Measurements from ENCODE around the gene LTBP2.
"Not testable (repeated sequence)": the region's sequence is repeated elsewhere in the genome, so short reads cannot be mapped to it uniquely, and the experiment has no call there.

LTBP2 gene

GRCh38 chr14:74547331-74547927 lies 64.6 kb downstream of the LTBP2 start:
- no peak for DNase-seq

GRCh38 chr14:74546416-74546815 lies 65.6 kb downstream of the LTBP2 start:
- DNase-seq = no peak

- DNase-seq = no peak
These were observed 66.7 kb downstream of the LTBP2 start for GRCh38 chr14:74545386-74545785.

- DNase-seq = no peak
These were observed 68.1 kb downstream of the LTBP2 start for GRCh38 chr14:74543771-74544438.

- DNase-seq = no peak
These were observed 69.9 kb downstream of the LTBP2 start for GRCh38 chr14:74542056-74542685.

GRCh38 chr14:74541225-74541624 lies 70.8 kb downstream of the LTBP2 start:
- DNase-seq = no peak

- DNase-seq = no peak
These were observed 72.5 kb downstream of the LTBP2 start for GRCh38 chr14:74539503-74539902.

- no peak for DNase-seq
These were observed 73.3 kb downstream of the LTBP2 start for GRCh38 chr14:74538411-74539391.

GRCh38 chr14:74536336-74536735 lies 75.7 kb downstream of the LTBP2 start:
- DNase-seq = not testable (repeated sequence)

- no peak for DNase-seq
These were observed 76.2 kb downstream of the LTBP2 start for GRCh38 chr14:74535756-74536325.

GRCh38 chr14:74533576-74533975 lies 78.5 kb downstream of the LTBP2 start:
- DNase-seq = no peak

- no peak for DNase-seq
These were observed 79.8 kb downstream of the LTBP2 start for GRCh38 chr14:74532246-74532645.

- DNase-seq = no peak
These were observed 80.6 kb downstream of the LTBP2 start for GRCh38 chr14:74531467-74531866.

GRCh38 chr14:74531006-74531405 lies 81.0 kb downstream of the LTBP2 start:
- DNase-seq = no peak

GRCh38 chr14:74528886-74529285 lies 83.2 kb downstream of the LTBP2 start:
- no peak for DNase-seq

GRCh38 chr14:74528406-74528805 lies 83.6 kb downstream of the LTBP2 start:
- no peak for DNase-seq

GRCh38 chr14:74527736-74528280 lies 84.2 kb downstream of the LTBP2 start:
- DNase-seq = no peak

GRCh38 chr14:74526854-74527585 lies 85.0 kb downstream of the LTBP2 start:
- no peak for DNase-seq

GRCh38 chr14:74525361-74525851 lies 86.6 kb downstream of the LTBP2 start:
- DNase-seq = no peak

- no peak for DNase-seq
These were observed 87.3 kb downstream of the LTBP2 start for GRCh38 chr14:74524812-74525135.

GRCh38 chr14:74524076-74524811 lies 87.8 kb downstream of the LTBP2 start:
- no peak for DNase-seq
